Left ventricle myocardium inferior (tissue), 1 donor: Measurements from ENCODE around the gene ACSM4. TPM values are rescaled to one million over a fixed set of nuclear protein-coding genes. Genes with fewer than 3 reads are reported as not detected.

ENCODE experiments used
- DNase-seq: peaks from one replicate; pipeline ENCODE4 v3.0.0-alpha.2; 2020
- H3K27ac ChIP-seq: fragments of 200-600 bp; replicated peaks from 2 replicates; pipeline ENCODE4 v1.8.0; 2021
- H3K27me3 ChIP-seq: fragments of 200-600 bp; 2 replicates; pipeline ENCODE4 v1.8.0; 2021; ENCODE audit warnings: low read depth
- H3K36me3 ChIP-seq: fragments of 200-600 bp; 2 replicates; pipeline ENCODE4 v1.8.0; 2021
- H3K4me1 ChIP-seq: fragments of 200-600 bp; 2 replicates; pipeline ENCODE4 v1.8.0; 2021
- H3K4me3 ChIP-seq: fragments of 200-600 bp; 2 replicates; pipeline ENCODE4 v1.8.0; 2021; ENCODE audit warnings: mild to moderate bottlenecking, moderate library complexity
- H3K9me3 ChIP-seq: fragments of 200-600 bp; replicated peaks from 2 replicates; pipeline ENCODE4 v1.8.0; 2021
- CTCF ChIP-seq: fragments of 200-600 bp; IDR thresholded peaks from 2 replicates; pipeline ENCODE4 v1.8.0; 2021; ENCODE audit warnings: antibody characterized with exemption, mild to moderate bottlenecking, borderline replicate concordance
- intact Hi-C: fragments of 100-400 bp; cut with micrococcal nuclease; formaldehyde crosslinking; loops from one replicate; pipeline ENCODE4 v1.11.0; 2022
- total RNA-seq: library from RNA; stranded (reverse); fragmentation: NEBNext Ultra II Directional; extraction: Animal tissue kit (Norgen Biotek cat#: 25700); gene quantifications from one replicate; pipeline ENCODE4 v1.2.1, GENCODE V29; 2021
- donor health status: DM: no; HTN: yes; CAD: no; lungs with severe emphysema.

Gene ACSM4
- total RNA-seq, 1 donor from 2014 or later, result not detected

DNA sequence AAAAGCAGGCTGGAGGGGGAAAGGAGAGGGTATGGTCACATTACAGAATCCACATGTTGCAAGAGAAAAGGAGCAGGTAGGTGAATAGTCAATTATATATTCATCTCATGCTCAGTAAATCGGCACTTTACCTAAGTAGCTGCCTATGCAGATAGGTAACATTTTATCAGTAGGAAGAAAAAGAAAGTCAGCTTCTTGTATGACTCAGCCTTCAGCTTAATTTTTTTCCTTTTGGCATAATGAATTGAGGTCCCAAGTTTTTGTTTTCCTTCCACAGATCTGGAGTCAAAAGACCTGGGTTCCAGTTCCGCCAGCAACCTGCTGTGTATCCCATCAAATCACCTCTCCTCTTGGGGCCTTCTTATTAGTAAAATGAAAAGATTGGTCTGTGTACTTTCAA is 6.0 kb upstream of the ACSM4 start:
- no peak for DNase-seq
- H3K9me3 ChIP-seq, result no peaks in the 10 kb centered on the region
- no peak overlapping the region for H3K27ac ChIP-seq
- no peak overlapping the region for H3K4me3 ChIP-seq
- H3K27me3 ChIP-seq, result peaks cover 16% of the 10 kb centered on the region
- H3K4me1 ChIP-seq, result no peaks in the 10 kb centered on the region
- no peaks in the 10 kb centered on the region for H3K36me3 ChIP-seq
- TF ChIP-seq CTCF, result no peak
- intact Hi-C loops, result no loop called here

DNA sequence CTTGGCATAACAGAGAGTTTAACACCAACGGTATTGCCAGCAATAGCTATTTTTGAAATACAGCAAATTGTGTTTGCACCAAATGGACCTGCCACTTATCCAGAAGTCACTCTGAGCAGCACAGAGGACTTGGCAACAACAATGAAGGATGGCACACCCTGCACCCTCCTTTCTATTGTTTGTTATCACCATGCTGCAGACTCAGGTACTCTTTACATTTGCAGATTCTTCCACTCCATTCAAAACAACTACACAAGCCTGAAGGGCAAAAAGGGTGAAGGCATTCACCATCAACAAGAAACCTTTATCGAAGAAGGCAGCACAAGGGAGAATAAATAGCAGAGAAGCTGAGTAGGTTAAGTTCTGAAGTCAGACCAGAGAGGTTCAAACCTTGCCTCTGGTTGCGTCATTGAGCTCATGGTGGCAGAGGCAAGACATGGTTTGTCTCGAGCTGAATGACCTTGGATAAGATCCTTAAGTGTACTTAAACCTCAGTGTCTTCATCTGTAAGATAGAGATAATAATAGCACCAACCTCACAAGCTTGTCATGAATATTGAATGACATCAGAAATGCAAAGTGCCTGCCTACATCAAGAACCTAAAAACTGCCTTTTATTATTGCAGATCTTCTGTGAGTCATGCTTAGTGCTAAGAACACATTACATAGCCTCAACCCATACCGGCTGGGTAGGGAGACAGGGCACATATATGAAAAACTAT is 1.4 kb upstream of the ACSM4 start:
- Histone ChIP-seq H3K27ac (no peak overlapping the region), H3K4me3 (no peak overlapping the region), H3K36me3 (no peaks in the 10 kb centered on the region), H3K4me1 (no peaks in the 10 kb centered on the region), H3K27me3 (peaks cover 32% of the 10 kb centered on the region), H3K9me3 (no peaks in the 10 kb centered on the region)
- no peak for DNase-seq
- TF ChIP-seq CTCF, result no peak
- intact Hi-C loops, result no loop called here

GRCh38 chr12:7303230-7303629 is 642 bp upstream of the ACSM4 start:
- Histone ChIP-seq H3K27ac (no peak overlapping the region), H3K4me1 (no peaks in the 10 kb centered on the region), H3K4me3 (no peak overlapping the region), H3K36me3 (no peaks in the 10 kb centered on the region), H3K27me3 (peaks cover 32% of the 10 kb centered on the region), H3K9me3 (no peaks in the 10 kb centered on the region)
- TF ChIP-seq CTCF, result no peak
- DNase-seq, result no peak
- intact Hi-C loops, result no loop called here

- Histone ChIP-seq H3K9me3 (no peaks in the 10 kb centered on the region), H3K4me3 (no peak overlapping the region), H3K27ac (no peak overlapping the region), H3K4me1 (no peaks in the 10 kb centered on the region), H3K27me3 (peaks cover 30% of the 10 kb centered on the region), H3K36me3 (no peaks in the 10 kb centered on the region)
- DNase-seq, result no peak
- no peak for TF ChIP-seq CTCF
- intact Hi-C loops, result no loop called here
Observed at GRCh38 chr12:7304456-7304855, 584 bp downstream of the ACSM4 start.

- Histone ChIP-seq H3K9me3 (no peaks in the 10 kb centered on the region), H3K27ac (no peak overlapping the region), H3K4me1 (no peaks in the 10 kb centered on the region), H3K4me3 (no peak overlapping the region), H3K27me3 (no peaks in the 10 kb centered on the region), H3K36me3 (no peaks in the 10 kb centered on the region)
- intact Hi-C loops, result no loop called here
- DNase-seq, result no peak
- no peak for TF ChIP-seq CTCF
Observed at GRCh38 chr12:7310070-7310469, 6.2 kb downstream of the ACSM4 start.
